Activated T-helper 2 cell treated with anti-CD3 and anti-CD28 coated beads, Interferon-gamma antibody, Interleukin-2, Interleukin-4, amounts not matched to agents 10 μg/mL and 5 μg/mL and 100 μg/mL, durations not matched to agents 14 hours and 24 hours and 36 hours (primary cell): ENCODE data around the gene BRD3OS. TPM values are rescaled to one million over a fixed set of nuclear protein-coding genes. Genes with fewer than 3 reads are reported as not detected.

ENCODE experiments used
- DNase-seq: peaks from one replicate; pipeline ENCODE4 v3.0.0; 2021; ENCODE audit warnings: low spot score
- H3K27ac Mint-ChIP-seq: one replicate; pipeline ENCODE4 v1.8.0; 2021; ENCODE audit warnings: mixed read lengths
- H3K27me3 Mint-ChIP-seq: one replicate; pipeline ENCODE4 v1.8.0; 2021; ENCODE audit warnings: low read depth, mixed read lengths
- H3K36me3 Mint-ChIP-seq: one replicate; pipeline ENCODE4 v1.8.0; 2021; ENCODE audit warnings: low read depth, mixed read lengths
- H3K4me1 Mint-ChIP-seq: one replicate; pipeline ENCODE4 v1.8.0; 2021; ENCODE audit warnings: low read depth, mixed read lengths
- H3K4me3 Mint-ChIP-seq: one replicate; pipeline ENCODE4 v1.8.0; 2021; ENCODE audit warnings: low read depth, mild to moderate bottlenecking, moderate library complexity, mixed read lengths
- H3K9me3 Mint-ChIP-seq: one replicate; pipeline ENCODE4 v1.8.0; 2021; ENCODE audit warnings: mixed read lengths
- intact Hi-C: fragments of 100-400 bp; cut with micrococcal nuclease; formaldehyde crosslinking; loops from one replicate; pipeline ENCODE4 v1.15.1; 2023
- total RNA-seq: library from RNA; stranded (reverse); gene quantifications from 2 replicates; pipeline ENCODE4 v1.2.3, GENCODE V29; 2022

BRD3OS gene
- total RNA-seq, 1 donor from 2014 or later, result 12.3 TPM

DNA sequence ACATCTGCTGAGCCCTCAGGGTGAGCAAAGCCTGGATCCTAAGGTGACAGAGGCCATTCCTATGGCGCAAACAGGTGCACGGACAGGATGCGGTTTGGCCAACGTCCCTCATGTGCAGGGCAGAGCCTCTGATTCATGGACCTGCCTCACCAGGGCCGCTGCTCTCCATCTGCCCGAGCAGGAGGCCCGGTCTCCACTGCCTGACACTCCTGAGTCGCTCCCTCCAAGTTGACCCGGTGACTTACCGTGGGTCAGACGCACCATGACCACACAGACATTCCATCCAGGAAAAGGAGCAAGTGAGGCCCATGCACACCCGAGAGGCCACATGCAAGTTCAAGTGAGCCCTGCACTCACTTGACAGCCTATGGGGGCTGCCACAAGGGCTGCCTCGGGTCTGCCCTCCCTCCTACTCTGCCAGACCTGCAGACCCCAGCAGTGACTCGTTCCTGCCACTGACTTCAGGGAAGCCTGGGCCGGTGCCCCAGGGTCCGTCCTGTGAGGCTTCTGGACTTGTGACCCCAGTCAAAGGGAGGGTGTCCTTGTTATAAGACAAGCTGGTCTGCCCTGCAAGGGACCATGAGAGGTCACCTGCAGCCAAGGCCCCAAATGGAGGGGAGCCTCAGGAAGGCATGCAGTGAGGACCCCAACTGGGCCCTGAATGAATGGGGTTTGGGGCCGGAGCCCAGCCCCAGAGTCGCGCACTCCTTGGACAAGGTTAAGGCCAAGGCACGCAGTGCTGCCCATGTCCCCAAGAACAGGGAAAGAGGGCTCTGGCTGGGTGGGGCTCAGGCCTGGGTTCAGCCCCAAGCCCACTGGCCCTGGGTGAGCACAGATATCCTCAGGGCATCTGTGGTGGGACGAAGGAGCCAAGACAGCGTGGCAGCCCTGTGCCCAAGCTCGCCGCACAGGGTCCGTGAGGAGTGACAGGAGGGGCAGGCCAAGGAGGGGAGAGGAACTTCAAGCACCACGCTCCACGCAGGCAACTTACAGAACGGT lies 10.1 kb downstream of the BRD3OS start:
- DNase-seq, result no peak
- no peak overlapping the region for H3K27ac Mint-ChIP-seq

GRCh38 chr9:134036130-134036529 lies 10.8 kb downstream of the BRD3OS start:
- no peak overlapping the region for H3K27ac Mint-ChIP-seq
- no peak overlapping the region for H3K4me3 Mint-ChIP-seq
- DNase-seq, result no peak

More for the DNA sequence above, 10.1 kb downstream of the BRD3OS start:
- no peaks in the 10 kb centered on the region for H3K27me3 Mint-ChIP-seq
- intact Hi-C loops, result no loop called here
- peaks cover 65% of the 10 kb centered on the region for H3K36me3 Mint-ChIP-seq
- no peaks in the 10 kb centered on the region for H3K4me1 Mint-ChIP-seq
- no peaks in the 10 kb centered on the region for H3K9me3 Mint-ChIP-seq
- no peak overlapping the region for H3K4me3 Mint-ChIP-seq

GRCh38 chr9:134037641-134038040 lies 12.4 kb downstream of the BRD3OS start:
- H3K36me3 Mint-ChIP-seq, result peaks cover 74% of the 10 kb centered on the region

More at GRCh38 chr9:134036130-134036529, 10.8 kb downstream of the BRD3OS start:
- H3K27me3 Mint-ChIP-seq, result no peaks in the 10 kb centered on the region
- H3K9me3 Mint-ChIP-seq, result no peaks in the 10 kb centered on the region
- no peaks in the 10 kb centered on the region for H3K4me1 Mint-ChIP-seq
- H3K36me3 Mint-ChIP-seq, result peaks cover 72% of the 10 kb centered on the region
- intact Hi-C loops, result no loop called here

DNA sequence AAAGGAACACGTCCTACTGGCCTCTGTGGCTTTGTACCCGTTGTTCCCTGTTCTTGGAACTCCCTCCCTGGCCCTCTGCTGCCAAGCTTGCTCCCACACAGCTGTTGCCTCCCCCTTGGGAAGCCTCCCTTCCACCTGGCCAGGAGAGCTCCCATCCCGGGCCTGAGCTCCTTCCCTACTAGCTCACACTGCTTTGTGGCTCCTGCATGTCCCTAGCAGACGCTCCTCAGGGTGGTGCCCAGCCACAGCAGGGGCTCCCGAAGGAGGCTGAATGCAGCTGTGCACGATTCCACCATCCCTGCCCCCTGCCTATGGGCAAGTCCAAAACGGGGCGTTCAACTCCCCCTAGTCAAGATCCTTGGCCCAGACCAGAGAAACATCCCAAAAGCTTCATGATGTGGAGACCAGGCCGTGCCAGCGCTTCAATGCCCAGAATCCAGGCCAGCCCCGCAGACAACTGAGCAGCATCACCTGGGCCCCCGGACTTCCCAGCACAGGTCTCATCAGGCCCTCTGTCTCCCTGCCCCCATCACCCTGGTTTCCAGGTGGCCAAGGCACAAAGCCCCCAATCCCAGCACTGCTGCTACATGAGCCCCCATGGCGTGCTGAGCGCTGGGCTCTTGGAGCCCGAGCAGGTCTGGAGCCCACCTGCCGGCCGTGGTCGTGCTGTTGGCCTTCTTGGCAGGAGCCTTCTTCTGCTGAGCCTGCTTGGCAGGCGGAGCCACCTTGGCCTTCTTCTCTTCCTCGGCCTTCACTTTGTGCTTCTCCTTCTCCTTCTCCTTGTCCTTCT lies 14.3 kb downstream of the BRD3OS start:
- Mint-ChIP-seq H3K4me3 (no peak overlapping the region), H3K4me1 (no peaks in the 10 kb centered on the region), H3K27me3 (no peaks in the 10 kb centered on the region), H3K36me3 (peaks cover 63% of the 10 kb centered on the region), H3K27ac (no peak overlapping the region), H3K9me3 (no peaks in the 10 kb centered on the region)
- DNase-seq, result no peak
- intact Hi-C loops, result no loop called here

More at GRCh38 chr9:134037641-134038040, 12.4 kb downstream of the BRD3OS start:
- DNase-seq, result no peak
- intact Hi-C loops, result no loop called here
- Mint-ChIP-seq H3K4me1 (no peaks in the 10 kb centered on the region), H3K9me3 (no peaks in the 10 kb centered on the region), H3K4me3 (no peak overlapping the region), H3K27me3 (no peaks in the 10 kb centered on the region), H3K27ac (no peak overlapping the region)

- Mint-ChIP-seq H3K27me3 (no peaks in the 10 kb centered on the region), H3K4me3 (no peak overlapping the region), H3K4me1 (no peaks in the 10 kb centered on the region), H3K9me3 (no peaks in the 10 kb centered on the region), H3K27ac (no peak overlapping the region), H3K36me3 (peaks cover 57% of the 10 kb centered on the region)
- intact Hi-C loops, result no loop called here
- DNase-seq, result no peak
Measured at GRCh38 chr9:134040176-134040565, 14.9 kb downstream of the BRD3OS start.

DNA sequence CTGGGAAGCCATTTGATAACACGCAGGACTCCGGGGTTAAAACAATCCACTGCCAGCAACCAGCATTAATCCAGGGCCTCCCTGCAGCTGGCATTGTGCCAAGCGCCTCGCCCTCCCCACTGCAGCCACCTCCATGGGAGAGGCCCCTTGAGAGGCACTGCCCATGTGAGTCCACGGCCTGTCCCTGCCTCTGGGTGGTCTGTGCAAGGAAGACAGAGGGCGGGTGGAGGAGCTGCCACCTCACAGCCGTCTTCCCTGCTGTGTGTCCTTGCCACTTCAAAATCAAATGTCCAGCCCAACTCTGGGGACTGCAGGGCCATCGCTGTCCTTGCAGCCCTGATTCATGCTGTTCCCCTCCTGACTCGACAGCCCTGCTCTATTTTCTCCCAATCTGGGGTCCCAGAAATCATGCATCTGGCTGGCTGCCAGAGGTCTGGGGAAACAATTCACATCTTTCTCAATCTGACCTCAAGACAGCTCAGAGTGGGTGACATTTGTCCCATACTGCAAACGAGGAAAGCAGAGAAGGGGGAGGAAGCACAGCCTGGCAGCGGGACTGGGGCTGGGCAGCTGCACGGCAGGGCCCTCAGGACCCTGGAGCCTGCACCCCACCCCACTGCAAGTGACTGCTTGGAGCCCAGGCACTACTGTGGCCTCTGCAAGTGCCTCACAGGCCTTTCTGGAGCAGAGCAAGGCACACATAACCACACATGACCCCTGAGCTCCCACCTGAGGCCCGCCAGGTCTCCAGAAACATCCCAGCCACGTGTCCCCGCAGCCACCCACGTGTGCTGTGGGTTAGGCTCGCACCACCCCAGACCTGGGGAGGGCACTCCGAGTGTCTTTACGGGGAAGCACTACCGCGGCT lies 15.7 kb downstream of the BRD3OS start:
- no peaks in the 10 kb centered on the region for H3K9me3 Mint-ChIP-seq
- intact Hi-C loops, result no loop called here
- no peak overlapping the region for H3K4me3 Mint-ChIP-seq
- H3K4me1 Mint-ChIP-seq, result no peaks in the 10 kb centered on the region
- DNase-seq, result no peak
- no peaks in the 10 kb centered on the region for H3K27me3 Mint-ChIP-seq
- no peak overlapping the region for H3K27ac Mint-ChIP-seq
- peaks cover 51% of the 10 kb centered on the region for H3K36me3 Mint-ChIP-seq

DNA sequence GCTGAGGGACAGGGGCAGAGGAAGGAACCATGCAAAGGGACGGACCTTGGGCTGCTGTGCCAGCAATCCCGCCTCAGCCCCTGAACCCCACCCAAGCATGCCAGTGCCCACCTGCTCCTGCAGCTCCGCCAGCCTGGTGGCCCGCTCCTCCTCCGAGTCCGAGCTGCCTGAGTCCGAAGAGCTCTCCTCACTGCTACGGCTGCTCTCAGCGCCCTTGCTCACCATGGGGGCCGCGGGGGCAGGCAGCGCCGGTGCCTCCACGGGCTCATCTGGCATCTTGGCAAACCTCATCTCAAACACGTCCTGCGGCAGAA lies 16.3 kb downstream of the BRD3OS start:
- H3K4me3 Mint-ChIP-seq, result no peak overlapping the region

GRCh38 chr9:134043531-134043988 lies 18.3 kb downstream of the BRD3OS start:
- no peak overlapping the region for H3K4me3 Mint-ChIP-seq
- no peaks in the 10 kb centered on the region for H3K4me1 Mint-ChIP-seq
- H3K9me3 Mint-ChIP-seq, result no peaks in the 10 kb centered on the region
- intact Hi-C loops, result no loop called here
- no peak overlapping the region for H3K27ac Mint-ChIP-seq
- H3K36me3 Mint-ChIP-seq, result peaks cover 41% of the 10 kb centered on the region
- H3K27me3 Mint-ChIP-seq, result no peaks in the 10 kb centered on the region
- no peak for DNase-seq

More for the DNA sequence above, 16.3 kb downstream of the BRD3OS start:
- Mint-ChIP-seq H3K4me1 (no peaks in the 10 kb centered on the region), H3K27me3 (no peaks in the 10 kb centered on the region), H3K36me3 (peaks cover 48% of the 10 kb centered on the region), H3K9me3 (no peaks in the 10 kb centered on the region), H3K27ac (no peak overlapping the region)
- no peak for DNase-seq
- intact Hi-C loops, result no loop called here

DNA sequence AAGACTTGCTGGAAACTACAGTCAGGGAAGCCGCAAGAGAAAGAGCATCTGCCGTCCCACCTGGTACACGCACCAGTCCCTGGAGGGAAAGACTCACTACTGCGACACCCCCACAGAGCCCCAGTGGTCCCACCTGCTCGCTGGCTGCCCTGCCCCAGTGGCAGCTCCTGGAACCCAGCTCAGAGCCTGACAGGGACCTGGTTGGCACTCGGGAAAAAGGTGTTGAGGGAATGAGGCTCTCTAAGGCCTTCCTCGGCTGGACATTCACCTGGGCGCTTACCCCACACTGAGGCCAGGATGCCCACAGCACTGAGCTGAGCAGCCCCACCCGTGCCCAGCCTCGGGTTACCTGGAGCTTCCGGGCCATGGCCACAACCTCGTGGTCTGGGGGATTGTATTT lies 19.7 kb downstream of the BRD3OS start:
- DNase-seq, result no peak

DNA sequence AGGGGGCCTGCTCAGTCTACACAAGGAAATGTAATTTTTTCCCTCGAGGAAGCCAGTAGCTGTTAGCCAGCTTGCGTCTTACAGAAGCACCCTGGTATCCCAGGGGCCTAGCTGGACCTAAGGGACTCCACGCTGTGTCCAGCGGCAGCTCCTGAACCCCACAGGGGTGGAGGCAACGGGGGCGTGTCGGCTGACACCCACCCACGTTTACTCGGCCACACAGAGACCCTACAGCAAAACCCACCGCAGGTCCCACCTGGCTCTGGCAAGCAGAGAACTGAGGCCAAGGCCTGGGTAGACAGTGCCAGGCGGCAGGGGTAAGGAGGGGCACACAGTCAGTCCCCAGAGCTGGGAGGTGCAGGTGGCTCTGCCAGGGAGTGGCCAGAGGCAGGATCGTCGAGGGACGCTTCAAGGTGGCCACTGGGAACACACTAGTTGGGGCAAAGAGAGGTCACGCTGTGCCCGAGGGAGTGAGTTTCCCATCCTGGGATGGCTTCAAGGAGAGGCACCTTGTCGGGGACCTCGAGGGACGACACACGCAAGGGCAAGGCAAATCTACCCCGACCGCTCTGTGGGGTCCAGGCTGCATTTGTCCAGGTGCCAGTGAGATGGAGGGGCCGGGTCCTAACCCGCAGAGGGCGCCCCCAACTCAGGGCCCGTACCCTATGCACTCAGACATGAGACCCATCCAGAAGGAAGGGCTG lies 20.7 kb downstream of the BRD3OS start:
- Mint-ChIP-seq H3K4me1 (no peaks in the 10 kb centered on the region), H3K9me3 (no peaks in the 10 kb centered on the region), H3K4me3 (no peak overlapping the region), H3K27ac (no peak overlapping the region), H3K27me3 (no peaks in the 10 kb centered on the region), H3K36me3 (peaks cover 17% of the 10 kb centered on the region)
- no peak for DNase-seq
- intact Hi-C loops, result no loop called here

More for the DNA sequence above, 19.7 kb downstream of the BRD3OS start:
- Mint-ChIP-seq H3K4me1 (no peaks in the 10 kb centered on the region), H3K9me3 (no peaks in the 10 kb centered on the region), H3K27me3 (no peaks in the 10 kb centered on the region), H3K4me3 (no peak overlapping the region), H3K36me3 (peaks cover 27% of the 10 kb centered on the region), H3K27ac (no peak overlapping the region)
- intact Hi-C loops, result no loop called here

DNA sequence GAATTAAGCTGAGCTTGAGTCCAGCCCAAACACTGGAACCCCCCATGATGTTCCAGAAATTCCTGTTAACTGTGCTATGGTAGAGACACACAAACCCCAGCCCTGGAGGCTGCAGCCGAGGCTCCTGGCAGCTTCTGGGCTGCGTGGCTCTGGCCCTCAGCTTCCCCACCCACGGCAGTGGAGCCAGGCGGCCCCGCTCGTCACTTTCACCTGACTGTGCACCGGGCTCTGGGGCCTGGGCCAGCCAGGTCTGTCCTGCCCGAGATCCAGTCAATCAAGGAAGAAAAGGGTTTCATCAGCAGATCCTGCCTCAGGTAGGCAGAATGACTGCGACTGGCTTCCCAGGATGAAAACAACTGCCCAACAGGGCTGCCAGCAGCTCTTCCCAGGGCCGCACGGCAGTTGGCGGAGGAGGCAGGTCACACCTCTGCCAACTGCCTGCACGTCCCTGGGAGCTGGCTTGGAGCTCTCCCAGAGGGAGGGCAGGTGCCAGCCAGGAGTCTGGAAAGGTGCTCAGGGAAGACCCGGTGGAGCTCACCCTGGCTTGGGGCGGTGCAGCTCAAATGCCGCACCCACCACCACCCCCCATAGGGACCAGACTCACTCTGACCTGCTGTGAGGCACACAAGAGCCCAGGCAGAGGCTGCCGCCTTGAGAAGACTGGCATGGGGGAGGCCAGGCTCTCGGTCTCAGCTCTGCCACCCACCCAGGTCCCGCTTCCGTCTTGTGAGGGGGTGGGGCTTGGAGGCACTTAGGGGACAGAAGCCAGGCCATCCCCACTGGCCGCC lies 21.8 kb downstream of the BRD3OS start:
- no peaks in the 10 kb centered on the region for H3K4me1 Mint-ChIP-seq

More for the DNA sequence above, 21.8 kb downstream of the BRD3OS start:
- Mint-ChIP-seq H3K36me3 (peaks cover 21% of the 10 kb centered on the region), H3K27ac (no peak overlapping the region), H3K4me3 (no peak overlapping the region), H3K27me3 (no peaks in the 10 kb centered on the region), H3K9me3 (no peaks in the 10 kb centered on the region)
- intact Hi-C loops, result no loop called here
- DNase-seq, result no peak
